Naive thymus-derived CD8-positive, alpha-beta T cell (primary cell): ENCODE results near the gene PSMB1. TPM values are rescaled to one million over a fixed set of nuclear protein-coding genes. Genes with fewer than 3 reads are reported as not detected.

ENCODE experiments used
- ATAC-seq, 2 donors: fragments of 150-1000 bp; cut with Tn5 transposase in 1 of 2; sonication (Bioruptor Pico), chemical (Tn5 transposase) in 1 of 2; 1 replicate in 1 of 2; 2 replicates in 1 of 2; pipeline ENCODE4 v1.10.0; 2021; ENCODE audit warnings: mild to moderate bottlenecking in 2 of 2, moderate library complexity in 2 of 2
- POLR2A ChIA-PET: fragments of 350-600 bp; sonication (Branson Sonifier 250); formaldehyde crosslinking; loops from one replicate; lab custom pipeline; 2021; ENCODE audit warnings: antibody characterized with exemption; lab: Charles Lee
- DNase-seq, 10 donors: peaks; one replicate each; pipeline versions ENCODE4 v3.0.0 to v3.0.0-alpha.2; 2020 to 2022
- H3K27ac Mint-ChIP-seq, 10 donors: one replicate each; pipeline ENCODE4 v1.8.0; 2020 to 2022; ENCODE audit warnings: mild to moderate bottlenecking in 10 of 10, mixed read lengths in 10 of 10, moderate library complexity in 4 of 10, inconsistent platforms in 1 of 10
- H3K27me3 Mint-ChIP-seq, 5 donors: one replicate each; pipeline ENCODE4 v1.8.0; 2021 to 2022; ENCODE audit warnings: mixed read lengths in 5 of 5
- H3K36me3 Mint-ChIP-seq, 3 donors: one replicate each; pipeline ENCODE4 v1.8.0; 2020 to 2022; ENCODE audit warnings: mixed read lengths in 3 of 3, mild to moderate bottlenecking in 2 of 3, inconsistent platforms in 1 of 3
- H3K4me1 Mint-ChIP-seq, 4 donors: one replicate each; pipeline ENCODE4 v1.8.0; 2021 to 2022; ENCODE audit warnings: mixed read lengths in 4 of 4
- H3K4me3 Mint-ChIP-seq, 10 donors: one replicate each; pipeline ENCODE4 v1.8.0; 2020 to 2022; ENCODE audit warnings: mild to moderate bottlenecking in 10 of 10, mixed read lengths in 10 of 10, moderate library complexity in 6 of 10, inconsistent platforms in 1 of 10
- H3K9me3 Mint-ChIP-seq, 9 donors: one replicate each; pipeline ENCODE4 v1.8.0; 2020 to 2022; ENCODE audit warnings: mixed read lengths in 9 of 9, mild to moderate bottlenecking in 3 of 9, inconsistent platforms in 1 of 9, moderate library complexity in 1 of 9
- polyA plus RNA-seq, 3 donors: library from polyadenylated mRNA; unstranded; fragments of 300-500 nt; fragmentation: Illumina TruSeq; gene quantifications; one replicate each; pipeline ENCODE4 v1.2.3, GENCODE V29; 2021
- total RNA-seq, 8 experiments: library from RNA in 2 of 8; stranded (reverse) in 2 of 8; gene quantifications; one replicate each; pipeline ENCODE4 v1.2.3 and lab custom pipeline; 2021 to 2026

PSMB1 gene
- total and polyA plus RNA-seq, 5 experiments from 2014 or later, result 98.7 to 578 (median 449) TPM

DNA sequence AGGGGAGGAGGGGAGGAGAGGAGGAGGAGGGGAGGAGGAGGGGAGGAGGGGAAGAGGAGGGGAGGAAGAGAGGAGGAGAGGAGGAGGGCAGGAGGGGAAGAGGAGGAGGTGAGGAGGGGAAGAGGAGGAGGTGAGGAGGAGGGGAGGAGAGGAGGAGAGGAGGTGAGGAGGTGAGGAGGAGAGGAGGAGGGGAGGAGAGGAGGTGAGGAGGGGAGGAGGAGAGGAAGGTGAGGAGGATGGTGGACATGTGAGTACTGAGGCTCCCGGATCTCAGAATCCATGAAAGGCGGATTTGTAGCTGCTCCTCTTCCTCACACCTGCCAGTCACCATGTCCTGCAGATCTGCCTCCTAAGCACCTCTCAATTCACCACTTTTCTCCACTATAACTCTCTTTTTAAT, 59.8 kb downstream of the PSMB1 start:
- no peak for ATAC-seq
- no peak for DNase-seq
- no peak overlapping the region for H3K4me3 Mint-ChIP-seq
- peaks cover 0 to 5% (median 0%) of the 10 kb centered on the region in 3 donors for H3K36me3 Mint-ChIP-seq
- POLR2A ChIA-PET, result no interaction called here
- H3K4me1 Mint-ChIP-seq, result peaks cover 0 to 2% (median 0%) of the 10 kb centered on the region in 4 donors
- no peak overlapping the region for H3K27ac Mint-ChIP-seq
- no peaks in the 10 kb centered on the region for H3K9me3 Mint-ChIP-seq
- peaks cover 18 to 44% (median 22%) of the 10 kb centered on the region in 5 donors for H3K27me3 Mint-ChIP-seq

DNA sequence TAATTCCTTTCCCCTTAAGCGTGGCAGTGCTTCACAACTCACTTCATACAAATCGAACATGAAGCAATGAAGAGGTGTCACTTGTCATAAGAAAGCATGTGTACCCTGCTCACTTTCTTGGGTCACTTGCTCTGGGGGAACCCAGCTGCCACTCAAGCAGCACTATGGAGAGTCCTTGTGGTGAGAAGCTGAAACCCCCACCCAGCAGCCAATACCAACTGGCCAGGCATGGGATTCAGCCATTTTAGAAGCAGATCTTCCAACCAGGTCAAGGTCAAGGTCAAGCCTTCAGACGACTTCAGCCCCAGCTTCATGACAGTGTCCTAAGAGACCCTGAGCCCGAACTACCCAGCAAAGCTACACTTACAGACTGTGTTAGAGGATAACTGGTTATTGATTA, 62.8 kb downstream of the PSMB1 start:
- H3K27ac Mint-ChIP-seq, result no peak overlapping the region
- POLR2A ChIA-PET, result no interaction called here
- DNase-seq (no peak), ATAC-seq (no peak)
- H3K4me3 Mint-ChIP-seq, result no peak overlapping the region
- peaks cover 11 to 33% (median 21%) of the 10 kb centered on the region in 5 donors for H3K27me3 Mint-ChIP-seq
- H3K9me3 Mint-ChIP-seq, result no peaks in the 10 kb centered on the region
- peaks cover 0 to 2% (median under 1%) of the 10 kb centered on the region in 4 donors for H3K4me1 Mint-ChIP-seq
- peaks cover 0 to 5% (median 0%) of the 10 kb centered on the region in 3 donors for H3K36me3 Mint-ChIP-seq

GRCh38 chr6:170489836-170490235, 63.3 kb downstream of the PSMB1 start:
- peaks cover 0 to 2% (median under 1%) of the 10 kb centered on the region in 4 donors for H3K4me1 Mint-ChIP-seq
- H3K36me3 Mint-ChIP-seq, result peaks cover 0 to 5% (median 0%) of the 10 kb centered on the region in 3 donors
- POLR2A ChIA-PET, result no interaction called here
- DNase-seq (no peak), ATAC-seq (no peak)
- H3K9me3 Mint-ChIP-seq, result no peaks in the 10 kb centered on the region
- no peak overlapping the region for H3K27ac Mint-ChIP-seq
- no peak overlapping the region for H3K4me3 Mint-ChIP-seq
- peaks cover 12 to 35% (median 21%) of the 10 kb centered on the region in 5 donors for H3K27me3 Mint-ChIP-seq

DNA sequence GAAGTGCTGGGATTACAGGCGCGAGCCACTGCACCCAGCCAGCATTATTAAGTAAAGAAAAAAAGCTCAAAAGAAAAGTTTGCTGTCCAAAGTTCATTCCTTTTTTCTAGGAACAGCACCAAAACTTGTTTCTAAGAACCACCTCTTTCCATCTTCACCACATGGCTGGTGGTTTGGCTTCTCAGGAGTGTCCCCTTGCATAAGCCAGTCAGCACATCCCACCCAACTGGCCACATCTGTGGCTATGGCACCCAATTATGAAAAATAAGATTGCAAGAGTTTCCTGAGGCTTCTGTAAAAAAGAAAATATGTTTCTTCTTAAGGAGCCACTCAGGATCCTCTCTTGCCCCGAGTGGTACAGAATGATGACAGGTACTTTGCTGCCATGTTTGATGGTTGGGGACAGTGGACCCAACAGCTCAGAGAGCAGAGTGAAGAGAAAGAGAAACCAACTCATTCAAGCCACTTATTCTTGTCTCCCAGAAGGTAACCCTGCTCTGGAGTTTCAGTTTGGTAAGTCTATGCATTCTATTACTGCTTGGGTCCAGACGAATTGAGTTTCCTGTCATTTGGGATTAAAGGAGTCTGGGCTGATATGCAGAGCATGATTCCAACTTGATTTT, 65.3 kb downstream of the PSMB1 start:
- H3K9me3 Mint-ChIP-seq, result peaks cover 0 to 7% (median 2%) of the 10 kb centered on the region in 9 donors
- peaks cover 6 to 23% (median 17%) of the 10 kb centered on the region in 5 donors for H3K27me3 Mint-ChIP-seq
- no peak overlapping the region for H3K27ac Mint-ChIP-seq
- POLR2A ChIA-PET, result no interaction called here
- ATAC-seq (no peak), DNase-seq (no peak)
- H3K36me3 Mint-ChIP-seq, result no peaks in the 10 kb centered on the region
- H3K4me1 Mint-ChIP-seq, result peaks cover 0 to 5% (median 0%) of the 10 kb centered on the region in 4 donors
- no peak overlapping the region for H3K4me3 Mint-ChIP-seq

GRCh38 chr6:170485159-170485558, 67.9 kb downstream of the PSMB1 start:
- H3K27me3 Mint-ChIP-seq, result peaks cover 7 to 24% (median 10%) of the 10 kb centered on the region in 5 donors
- peaks cover 0 to 5% (median 0%) of the 10 kb centered on the region in 4 donors for H3K4me1 Mint-ChIP-seq
- H3K9me3 Mint-ChIP-seq, result peaks cover 0 to 14% (median 6%) of the 10 kb centered on the region in 9 donors
- peaks cover 0 to 2% (median 0%) of the 10 kb centered on the region in 3 donors for H3K36me3 Mint-ChIP-seq
- POLR2A ChIA-PET, result no interaction called here
- ATAC-seq (no peak), DNase-seq (no peak)
- H3K4me3 Mint-ChIP-seq, result no peak overlapping the region
- peak overlapping the region in 1 of 10 donors; percentile 9 for H3K27ac Mint-ChIP-seq

Other genes with a start within 250 kb of the PSMB1 start
- 10 to 100 TPM; 52.0 to 52.4 TPM for gene FAM120B, start 246.5 kb downstream of the PSMB1 start, total RNA-seq
- 10 to 100 TPM; 16.4 to 34.7 (median 29.6) TPM for gene FAM120B, start 246.5 kb downstream of the PSMB1 start, polyA plus RNA-seq
- gene TBP, start 1.1 kb upstream of the PSMB1 start, total RNA-seq, result 10 to 100 TPM; 32.7 to 34.5 TPM
- gene TBP, start 1.1 kb upstream of the PSMB1 start, polyA plus RNA-seq, result 10 to 100 TPM; 13.8 to 25.6 (median 17.1) TPM
- 10 to 100 TPM; 87.0 to 87.2 TPM for gene PDCD2, start 31.3 kb upstream of the PSMB1 start, total RNA-seq
- gene PDCD2, start 31.3 kb upstream of the PSMB1 start, polyA plus RNA-seq, result 100 to 1,000 TPM; 117 to 133 (median 122) TPM